IMR-90 (cell line): ENCODE data around the gene MYBPH. TPM values are rescaled to one million over a fixed set of nuclear protein-coding genes. Genes with fewer than 3 reads are reported as not detected.

Experiments
- ATAC-seq: fragments of 200-7000 bp; cut with Tn5 transposase; 2 replicates; pipeline ENCODE4 v1.9.1; 2020; ENCODE audit warnings: low read depth, mild to moderate bottlenecking, moderate library complexity
- BruUV-seq: library from RNA; stranded (reverse); fragments of 400-500 nt; replicated peaks from 2 replicates; lab custom pipeline; 2021; lab: Mats Ljungman, UMichigan
- CTCF ChIA-PET: fragments of 300-600 bp; formaldehyde crosslinking; extraction: SDS; loops from one replicate; lab custom pipeline; 2021; ENCODE audit warnings: antibody characterized with exemption; lab: Yijun Ruan, JAX
- POLR2A ChIA-PET: fragments of 300-600 bp; sonication (Branson Sonifier 250); formaldehyde crosslinking; loops from one replicate; lab custom pipeline; 2022; ENCODE audit warnings: antibody characterized with exemption; ENCODE audit not compliant: unreplicated experiment; lab: Charles Lee
- DNase-seq: peaks from one replicate; pipeline ENCODE4 v3.0.0; 2013
- H2AFZ ChIP-seq: replicated peaks from 2 replicates; pipeline ENCODE3; 2013; ENCODE audit warnings: low read length, mild to moderate bottlenecking; ENCODE audit not compliant: poor library complexity
- H2AK5ac ChIP-seq: 2 replicates; pipeline ENCODE4 v1.6.1; 2013; ENCODE audit warnings: low read depth, low read length, inconsistent platforms
- H2AK9ac ChIP-seq: replicated peaks from 2 replicates; pipeline ENCODE3; 2013; ENCODE audit warnings: mild to moderate bottlenecking, low read depth, low read length, moderate library complexity; ENCODE audit not compliant: poor library complexity
- H2BK120ac ChIP-seq: 2 replicates; pipeline ENCODE4 v1.6.1; 2013; ENCODE audit warnings: low read depth, low read length, inconsistent platforms
- H2BK15ac ChIP-seq: 3 replicates; pipeline ENCODE4 v1.6.1; 2013; ENCODE audit warnings: low read depth, low read length, inconsistent platforms
- H2BK20ac ChIP-seq: 2 replicates; pipeline ENCODE4 v1.6.1; 2013; ENCODE audit warnings: low read depth, mild to moderate bottlenecking, inconsistent platforms, low read length, moderate library complexity
- H2BK5ac ChIP-seq: 2 replicates; pipeline ENCODE4 v1.6.1; 2013; ENCODE audit warnings: mild to moderate bottlenecking, low read depth, low read length, inconsistent platforms; ENCODE audit not compliant: poor library complexity, severe bottlenecking
- H3K14ac ChIP-seq: replicated peaks from 2 replicates; pipeline ENCODE4 v1.6.1; 2013; ENCODE audit warnings: low read depth, low read length, inconsistent platforms
- H3K18ac ChIP-seq: 2 replicates; pipeline ENCODE4 v1.6.1; 2013; ENCODE audit warnings: low read depth, low read length, control low read depth
- H3K23ac ChIP-seq: 2 replicates; pipeline ENCODE4 v1.6.1; 2013; ENCODE audit warnings: low read depth, low read length, inconsistent platforms
- H3K27ac ChIP-seq: 2 replicates; pipeline ENCODE4 v1.5.1; 2013; ENCODE audit warnings: mild to moderate bottlenecking, control low read depth, low read length; ENCODE audit not compliant: insufficient read depth
- H3K27me3 ChIP-seq: 2 replicates; pipeline ENCODE4 v1.6.1; 2013; ENCODE audit warnings: low read length; ENCODE audit not compliant: control insufficient read depth, insufficient read depth
- H3K36me3 ChIP-seq: 2 replicates; pipeline ENCODE4 v1.6.1; 2013; ENCODE audit warnings: low read length, mixed read lengths; ENCODE audit not compliant: control insufficient read depth, insufficient read depth
- H3K4ac ChIP-seq: 2 replicates; pipeline ENCODE4 v1.6.1; 2013; ENCODE audit warnings: low read depth, low read length, inconsistent platforms
- H3K4me1 ChIP-seq: 2 replicates; pipeline ENCODE4 v1.6.1; 2013; ENCODE audit warnings: low read length, mixed read lengths; ENCODE audit not compliant: control insufficient read depth, insufficient read depth
- H3K4me2 ChIP-seq: 2 replicates; pipeline ENCODE4 v1.6.1; 2013; ENCODE audit warnings: low read depth, mild to moderate bottlenecking, control low read depth, low read length, moderate library complexity
- H3K4me3 ChIP-seq: 2 replicates; pipeline ENCODE4 v1.5.1; 2013; ENCODE audit warnings: low read depth, mild to moderate bottlenecking, control low read depth, low read length, moderate library complexity; ENCODE audit not compliant: insufficient read depth
- H3K56ac ChIP-seq: 2 replicates; pipeline ENCODE4 v1.6.1; 2013; ENCODE audit warnings: low read length, inconsistent platforms; ENCODE audit not compliant: insufficient read depth; ENCODE audit errors: extremely low read depth
- H3K79me1 ChIP-seq, 2 experiments: 2 replicates each; pipeline ENCODE4 v1.6.1; 2013; ENCODE audit warnings: low read length in 2 of 2, inconsistent platforms in 1 of 2, low read depth in 1 of 2
- H3K9ac ChIP-seq: 2 replicates; pipeline ENCODE4 v1.6.1; 2013; ENCODE audit warnings: low read depth, low read length, control low read depth
- H3K9me1 ChIP-seq: 2 replicates; pipeline ENCODE4 v1.6.1; 2013; ENCODE audit warnings: low read length, inconsistent platforms; ENCODE audit not compliant: insufficient read depth
- H3K9me3 ChIP-seq: 2 replicates; pipeline ENCODE4 v1.6.1; 2013; ENCODE audit warnings: low read length; ENCODE audit not compliant: control insufficient read depth, insufficient read depth
- H4K20me1 ChIP-seq: 2 replicates; pipeline ENCODE4 v1.6.1; 2013; ENCODE audit warnings: low read length, inconsistent platforms; ENCODE audit not compliant: insufficient read depth
- H4K5ac ChIP-seq: 2 replicates; pipeline ENCODE4 v1.6.1; 2013; ENCODE audit warnings: mild to moderate bottlenecking, low read depth, low read length, control low read depth
- H4K8ac ChIP-seq, 2 experiments: 2 replicates each; pipeline ENCODE4 v1.6.1; 2013; ENCODE audit warnings: low read depth in 2 of 2, low read length in 2 of 2, control low read depth in 1 of 2, inconsistent platforms in 1 of 2
- H4K91ac ChIP-seq: 2 replicates; pipeline ENCODE4 v1.6.1; 2013; ENCODE audit warnings: low read depth, low read length, inconsistent platforms; ENCODE audit not compliant: insufficient read depth
- CEBPB ChIP-seq: IDR thresholded peaks from 2 replicates; pipeline ENCODE4 v1.6.1; 2012; ENCODE audit warnings: low read depth, low read length, improper control_type of control experiment
- CHD1 ChIP-seq: IDR thresholded peaks from 2 replicates; pipeline ENCODE4 v1.6.1; 2012; ENCODE audit warnings: low read depth, low read length, improper control_type of control experiment
- CTCF ChIP-seq: conservative IDR thresholded peaks from 2 replicates; pipeline ENCODE4 v1.5.1; 2012; ENCODE audit warnings: mild to moderate bottlenecking, low read depth, low read length, improper control_type of control experiment
- ELK1 ChIP-seq: fragments of 150-350 bp; IDR thresholded peaks from 2 replicates; pipeline ENCODE4 v1.6.1; 2016; ENCODE audit warnings: low read depth, mild to moderate bottlenecking, low read length, moderate library complexity, borderline replicate concordance
- FOS ChIP-seq: fragments of 150-350 bp; IDR thresholded peaks from 2 replicates; pipeline ENCODE4 v1.6.1; 2016; ENCODE audit warnings: low read depth, low read length
- MAZ ChIP-seq: IDR thresholded peaks from 2 replicates; pipeline ENCODE4 v1.6.1; 2012; ENCODE audit warnings: low read depth, mild to moderate bottlenecking, low read length, improper control_type of control experiment, moderate library complexity, borderline replicate concordance
- MXI1 ChIP-seq: IDR thresholded peaks from 2 replicates; pipeline ENCODE4 v1.6.1; 2012; ENCODE audit warnings: low read depth, mild to moderate bottlenecking, low read length, moderate library complexity, borderline replicate concordance
- NFE2L2 ChIP-seq: fragments of 150-350 bp; IDR thresholded peaks from 2 replicates; pipeline ENCODE4 v1.6.1; 2016; ENCODE audit warnings: low read depth, mild to moderate bottlenecking, low read length
- POLR2A ChIP-seq: IDR thresholded peaks from 2 replicates; pipeline ENCODE4 v1.6.1; 2012; ENCODE audit warnings: mild to moderate bottlenecking, low read depth, low read length
- RAD21 ChIP-seq: IDR thresholded peaks from 2 replicates; pipeline ENCODE4 v1.6.1; 2012; ENCODE audit warnings: low read length, improper control_type of control experiment
- RFX5 ChIP-seq: IDR thresholded peaks from 2 replicates; pipeline ENCODE4 v1.8.0; 2012; ENCODE audit warnings: low read depth, mild to moderate bottlenecking, low read length, moderate library complexity
- SMC3 ChIP-seq: fragments of 150-350 bp; IDR thresholded peaks from 2 replicates; pipeline ENCODE4 v1.6.1; 2016; ENCODE audit warnings: low read depth, mild to moderate bottlenecking, antibody characterized with exemption, low read length, moderate library complexity
- USF2 ChIP-seq: fragments of 150-350 bp; IDR thresholded peaks from 2 replicates; pipeline ENCODE4 v1.6.1; 2017; ENCODE audit warnings: mild to moderate bottlenecking, antibody characterized with exemption, low read length, low read depth
- WGBS, 2 experiments: methylation state at CpG; one replicate each; pipeline versions ENCODE4 v1.1.5 to v1.1.7; 2013; ENCODE audit warnings: missing lambda C conversion rate in 2 of 2; ENCODE audit not compliant: insufficient read length in 1 of 2; ENCODE audit errors: extremely low coverage in 2 of 2; 5-methylcytosine and 5-hydroxymethylcytosine counted together
- dilution Hi-C: fragments of 300-500 bp; cut with HindIII; formaldehyde crosslinking; loops from one replicate; pipeline ENCODE4 v1.14.3; 2018; ENCODE audit warnings: low sequenced_read_pairs; ENCODE audit not compliant: unreplicated experiment
- in situ Hi-C: fragments of 300-500 bp; cut with MboI; formaldehyde crosslinking; loops from 3 replicates; pipeline ENCODE4 v1.14.3; 2019; ENCODE audit warnings: low sequenced_read_pairs, inconsistent platforms, mixed read lengths
- intact Hi-C: fragments of 100-400 bp; cut with micrococcal nuclease; formaldehyde crosslinking; loops from 2 replicates; pipeline ENCODE4 v1.10.0; 2022
- polyA plus RNA-seq, 3 experiments: library from polyadenylated mRNA; depleted of rRNA; stranded (reverse); fragments of >200 nt; gene quantifications; 2 replicates each; pipeline ENCODE4 v1.2.3, GENCODE V29; 2012; ENCODE audit warnings: low replicate concordance in 1 of 3
- total RNA-seq: library from RNA; depleted of rRNA; stranded (reverse); fragments of >200 nt; gene quantifications from 2 replicates; pipeline ENCODE4 v1.2.3, GENCODE V29; 2012

MYBPH gene
- total and polyA plus RNA-seq, 2 of the 4 experiments (the other 2 are of a cell fraction): not detected

GRCh38 chr1:203217668-203218067 lies 42.0 kb upstream of the MYBPH start:
- no peaks in the 10 kb centered on the region; the same call in 1 of the 2 replicates for H4K20me1 ChIP-seq
- no TSS peak for BruUV-seq
- POLR2A ChIA-PET: no interaction called here
- no peak overlapping the region for H3K4ac ChIP-seq
- in situ Hi-C loops (loop anchor here (5.0 kb wide), 1 partner anchor 180 kb away; no protein-coding TSS in a partner anchor), dilution Hi-C loops (no loop called here), intact Hi-C loops (no loop called here)
- H3K27me3 ChIP-seq: peaks cover 53% of the 10 kb centered on the region
- no peak overlapping the region for H3K9ac ChIP-seq
- H3K4me3 ChIP-seq: no peak overlapping the region
- H3K56ac ChIP-seq: no peak overlapping the region
- 54% methylated on average over 3 of the region's 7 CpGs; no CpG with 5 or more reads in 1 of the 2 experiments for WGBS, 2 experiments
- H2AK5ac ChIP-seq: no peak overlapping the region
- H3K27ac ChIP-seq: no peak overlapping the region
- H4K5ac ChIP-seq: no peak overlapping the region
- CTCF ChIA-PET: interaction anchor here (1.5 to 3.6 kb wide), 3 partner anchors 91 to 179 kb away, joined by 8 to 49 read pairs (median 22); partner anchors contain the start of gene ADORA1
- no peaks in the 10 kb centered on the region for H3K4me1 ChIP-seq
- no peak overlapping the region for H3K23ac ChIP-seq
- DNase-seq: no peak
- H2BK20ac ChIP-seq: no peak overlapping the region
- no peak overlapping the region for H2AK9ac ChIP-seq
- no peaks in the 10 kb centered on the region for H3K9me1 ChIP-seq
- H3K9me3 ChIP-seq: no peaks in the 10 kb centered on the region
- H3K14ac ChIP-seq: no peak overlapping the region
- no peak overlapping the region for H4K8ac ChIP-seq
- no peak for ATAC-seq
- H2BK120ac ChIP-seq: no peak overlapping the region
- H2BK5ac ChIP-seq: no peak overlapping the region
- H2AFZ ChIP-seq: no peak overlapping the region
- no peaks in the 10 kb centered on the region for H3K36me3 ChIP-seq
- H4K91ac ChIP-seq: no peak overlapping the region
- TF ChIP-seq CEBPB (no peak), RAD21 (no peak), USF2 (no peak), RFX5 (no peak), FOS (no peak), SMC3 (no peak), CHD1 (no peak), POLR2A (no peak), CTCF (no peak), MAZ (no peak), MXI1 (no peak), NFE2L2 (no peak), ELK1 (no peak)
- no peak overlapping the region for H2BK15ac ChIP-seq
- H3K4me2 ChIP-seq: no peak overlapping the region
- no peaks in the 10 kb centered on the region for H3K79me1 ChIP-seq
- no peak overlapping the region for H3K18ac ChIP-seq
